ENCODE measurements around the gene HK1. TPM values are rescaled to one million over a fixed set of nuclear protein-coding genes. Genes with fewer than 3 reads are reported as not detected.

The HK1 gene
- total and polyA plus RNA-seq, 10 donors: 19.0 to 108 (median 63.4) TPM

DNA sequence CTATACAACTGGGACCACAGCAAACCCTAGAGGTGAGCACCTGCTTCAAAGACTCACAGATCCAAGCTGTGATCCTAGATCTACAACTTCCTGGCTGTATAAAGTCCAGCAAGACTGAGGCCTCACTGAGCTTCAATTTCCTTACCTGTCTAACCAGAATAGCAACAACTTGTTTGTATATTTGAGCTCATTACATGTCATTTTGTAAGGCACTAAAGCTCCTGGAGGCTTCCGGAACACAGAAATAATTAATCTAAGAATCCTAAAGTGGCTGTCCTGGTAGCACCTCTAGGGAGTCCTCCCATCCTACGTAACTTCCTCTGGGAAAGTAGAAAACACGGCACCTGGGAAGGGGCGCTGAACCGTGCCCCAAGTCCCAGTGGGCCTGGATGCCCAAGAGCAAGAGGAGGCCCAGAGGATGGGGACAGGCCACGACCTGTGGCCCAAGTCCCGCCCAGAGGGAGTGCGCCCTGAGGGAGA, 39.4 kb downstream of the HK1 start:
- Histone ChIP-seq H3K27ac (peak overlapping the region; percentile 77 to 97 (median 94)), H3K36me3 (peaks cover 0 to 4% (median 0%) of the 10 kb centered on the region in 6 donors), H3K27me3 (replicated peaks in 1 of 7) (no peaks in the 10 kb centered on the region), H3K4me1 (peaks cover 21 to 57% (median 47%) of the 10 kb centered on the region in 6 donors), H3K4me3 (peak overlapping the region; percentile 86 to 100 (median 96)), H3K9me3 (no peaks in the 10 kb centered on the region)
- no peak for DNase-seq
- WGBS, 5 donors: 56 to 74% (median 66%) methylated on average over 6 to 8 of the region's 8 CpGs
- TF ChIP-seq, protein P1, sequence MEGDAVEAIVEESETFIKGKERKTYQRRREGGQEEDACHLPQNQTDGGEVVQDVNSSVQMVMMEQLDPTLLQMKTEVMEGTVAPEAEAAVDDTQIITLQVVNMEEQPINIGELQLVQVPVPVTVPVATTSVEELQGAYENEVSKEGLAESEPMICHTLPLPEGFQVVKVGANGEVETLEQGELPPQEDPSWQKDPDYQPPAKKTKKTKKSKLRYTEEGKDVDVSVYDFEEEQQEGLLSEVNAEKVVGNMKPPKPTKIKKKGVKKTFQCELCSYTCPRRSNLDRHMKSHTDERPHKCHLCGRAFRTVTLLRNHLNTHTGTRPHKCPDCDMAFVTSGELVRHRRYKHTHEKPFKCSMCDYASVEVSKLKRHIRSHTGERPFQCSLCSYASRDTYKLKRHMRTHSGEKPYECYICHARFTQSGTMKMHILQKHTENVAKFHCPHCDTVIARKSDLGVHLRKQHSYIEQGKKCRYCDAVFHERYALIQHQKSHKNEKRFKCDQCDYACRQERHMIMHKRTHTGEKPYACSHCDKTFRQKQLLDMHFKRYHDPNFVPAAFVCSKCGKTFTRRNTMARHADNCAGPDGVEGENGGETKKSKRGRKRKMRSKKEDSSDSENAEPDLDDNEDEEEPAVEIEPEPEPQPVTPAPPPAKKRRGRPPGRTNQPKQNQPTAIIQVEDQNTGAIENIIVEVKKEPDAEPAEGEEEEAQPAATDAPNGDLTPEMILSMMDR (IDR thresholded peaks at IDR 0.05 in 8 of 11, conservative IDR thresholded peaks at IDR 0.05 in 3 of 11): no peak
- TF ChIP-seq POLR2A (IDR thresholded peaks at IDR 0.05): no peak
- TF ChIP-seq POLR2AphosphoS5 (IDR thresholded peaks at IDR 0.05): no peak
- intact Hi-C loops (cut with DNase I; ENCODE audit: low total_unique reads): no loop called here

DNA sequence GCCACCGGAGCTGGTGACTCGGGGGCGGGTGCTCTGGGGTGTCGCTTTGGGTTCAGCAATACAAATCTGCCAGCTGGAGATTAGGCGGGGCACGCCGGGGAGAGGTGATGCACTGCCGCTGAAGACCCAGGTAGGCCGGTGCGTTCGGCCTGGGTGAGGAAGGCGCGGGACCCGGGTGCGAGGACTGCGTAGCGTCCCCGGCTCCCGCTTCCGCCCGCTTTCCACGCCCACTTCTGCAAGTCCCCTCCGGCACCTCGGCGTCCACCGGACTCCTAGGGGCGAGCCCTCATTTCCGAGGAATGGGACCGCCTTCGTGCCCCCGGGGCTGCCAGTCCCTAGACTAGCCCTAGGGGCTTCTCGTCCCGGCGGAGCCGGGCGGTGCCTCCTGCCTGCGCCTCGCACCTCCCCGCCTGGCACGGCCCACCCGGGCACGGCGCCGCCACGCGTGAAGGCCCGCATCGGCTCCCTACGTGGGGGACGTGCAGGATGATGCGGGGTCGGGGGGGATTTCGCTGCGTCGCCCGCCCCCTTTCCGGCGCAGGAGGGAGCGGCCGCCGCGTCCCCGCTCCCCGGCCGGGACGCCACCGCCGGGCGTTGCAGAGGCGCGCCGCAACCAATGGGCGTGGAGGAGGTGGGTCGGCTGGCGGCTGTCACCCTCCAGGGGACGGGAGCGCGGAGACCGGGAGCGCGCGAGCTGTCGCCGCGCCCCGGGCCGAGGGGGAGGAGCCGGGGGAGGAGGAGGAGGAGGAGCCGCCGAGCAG, 40.0 kb downstream of the HK1 start:
- Histone ChIP-seq H3K4me3 (peak overlapping the region; percentile 86 to 100 (median 96)), H3K27me3 (replicated peaks in 1 of 7) (no peaks in the 10 kb centered on the region), H3K27ac (peak overlapping the region; percentile 77 to 97 (median 94)), H3K9me3 (no peaks in the 10 kb centered on the region), H3K4me1 (peaks cover 21 to 63% (median 50%) of the 10 kb centered on the region in 6 donors), H3K36me3 (peaks cover 0 to 4% (median 0%) of the 10 kb centered on the region in 6 donors)
- WGBS, 5 donors: 1 to 3% (median 2%) methylated on average over 33 to 90 of the region's 90 CpGs
- peak; percentile 99 for DNase-seq
- intact Hi-C loops (cut with DNase I; ENCODE audit: low total_unique reads): no loop called here
- TF ChIP-seq, protein P1 (IDR thresholded peaks at IDR 0.05 in 8 of 11, conservative IDR thresholded peaks at IDR 0.05 in 3 of 11): peak in 5 of 11 experiments; percentile 10 to 35 (median 20)
- TF ChIP-seq POLR2AphosphoS5 (IDR thresholded peaks at IDR 0.05) (peak in 2 of 3 donors; percentile 90 to 92), POLR2A (IDR thresholded peaks at IDR 0.05) (peak in 2 of 3 donors; percentile 24 to 49)

DNA sequence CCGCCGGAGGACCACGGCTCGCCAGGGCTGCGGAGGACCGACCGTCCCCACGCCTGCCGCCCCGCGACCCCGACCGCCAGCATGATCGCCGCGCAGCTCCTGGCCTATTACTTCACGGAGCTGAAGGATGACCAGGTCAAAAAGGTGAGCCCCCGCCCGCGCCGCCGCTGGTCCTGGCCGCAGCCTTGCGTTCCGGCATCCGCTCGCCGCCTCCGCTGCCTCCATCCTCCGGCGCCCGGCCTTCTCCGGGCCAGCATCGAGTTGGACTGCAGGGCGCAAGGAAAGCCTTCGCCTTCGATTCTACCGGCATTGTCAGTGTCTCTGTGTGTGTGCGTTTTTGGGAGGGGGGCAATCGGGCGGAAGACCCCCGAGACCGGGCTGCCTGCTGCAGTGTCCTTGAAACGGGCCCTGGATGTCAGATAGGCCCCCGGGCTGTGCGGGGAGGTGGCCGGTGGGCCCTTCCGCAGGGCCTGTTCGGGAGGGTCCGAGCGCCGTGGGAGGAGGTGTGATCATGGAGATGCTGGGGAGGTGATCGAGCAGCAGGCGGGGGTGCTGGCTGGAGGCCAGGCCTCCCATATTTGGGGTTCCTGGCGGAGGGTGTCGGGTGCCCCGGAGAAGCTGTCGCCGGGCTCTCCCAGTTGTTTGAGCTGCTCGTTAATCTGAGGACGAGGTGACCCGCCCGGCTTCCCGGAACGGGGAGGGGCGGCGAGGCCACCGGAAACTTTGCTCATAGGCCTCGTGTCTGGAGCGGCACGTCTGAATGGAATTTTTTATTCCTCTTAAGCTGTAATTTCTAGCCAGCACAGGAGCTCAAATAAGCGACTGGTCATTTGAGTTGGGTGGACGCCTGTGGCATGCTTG, 40.8 kb downstream of the HK1 start:
- intact Hi-C loops (cut with DNase I; ENCODE audit: low total_unique reads): no loop called here
- peak; percentile 93 for DNase-seq
- peak overlapping the region; percentile 86 to 100 (median 96) for H3K4me3 ChIP-seq
- H3K36me3 ChIP-seq: peaks cover 0 to 4% (median 0%) of the 10 kb centered on the region in 6 donors
- peaks cover 21 to 71% (median 55%) of the 10 kb centered on the region in 6 donors for H3K4me1 ChIP-seq
- H3K9me3 ChIP-seq: no peaks in the 10 kb centered on the region
- 0 to 1% (median 1%) methylated on average over 22 to 73 of the region's 73 CpGs for WGBS, 5 donors
- H3K27me3 ChIP-seq (replicated peaks in 1 of 7): no peaks in the 10 kb centered on the region
- TF ChIP-seq POLR2AphosphoS5 (IDR thresholded peaks at IDR 0.05) (peak; percentile 81 to 91 (median 81)), POLR2A (IDR thresholded peaks at IDR 0.05) (no peak)
- TF ChIP-seq, protein P1 (IDR thresholded peaks at IDR 0.05 in 8 of 11, conservative IDR thresholded peaks at IDR 0.05 in 3 of 11): no peak
- peak overlapping the region; percentile 77 to 97 (median 94) for H3K27ac ChIP-seq
